Stimulated activated CD8-positive, alpha-beta memory T cell treated with anti-CD3 and anti-CD28 coated beads, Interleukin-2, amount 100 ng/mL, for 48 hours (primary cell): Measurements from ENCODE around the gene OR10G3.
"Not testable (repeated sequence)": the region's sequence is repeated elsewhere in the genome, so short reads cannot be mapped to it uniquely, and the experiment has no call there.

Source experiments
- DNase-seq, 2 donors: peaks; one replicate each; pipeline ENCODE4 v3.0.0-alpha.2; 2020; ENCODE audit warnings: low read depth in 2 of 2

OR10G3 gene, protein sequence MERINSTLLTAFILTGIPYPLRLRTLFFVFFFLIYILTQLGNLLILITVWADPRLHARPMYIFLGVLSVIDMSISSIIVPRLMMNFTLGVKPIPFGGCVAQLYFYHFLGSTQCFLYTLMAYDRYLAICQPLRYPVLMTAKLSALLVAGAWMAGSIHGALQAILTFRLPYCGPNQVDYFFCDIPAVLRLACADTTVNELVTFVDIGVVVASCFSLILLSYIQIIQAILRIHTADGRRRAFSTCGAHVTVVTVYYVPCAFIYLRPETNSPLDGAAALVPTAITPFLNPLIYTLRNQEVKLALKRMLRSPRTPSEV

DNA sequence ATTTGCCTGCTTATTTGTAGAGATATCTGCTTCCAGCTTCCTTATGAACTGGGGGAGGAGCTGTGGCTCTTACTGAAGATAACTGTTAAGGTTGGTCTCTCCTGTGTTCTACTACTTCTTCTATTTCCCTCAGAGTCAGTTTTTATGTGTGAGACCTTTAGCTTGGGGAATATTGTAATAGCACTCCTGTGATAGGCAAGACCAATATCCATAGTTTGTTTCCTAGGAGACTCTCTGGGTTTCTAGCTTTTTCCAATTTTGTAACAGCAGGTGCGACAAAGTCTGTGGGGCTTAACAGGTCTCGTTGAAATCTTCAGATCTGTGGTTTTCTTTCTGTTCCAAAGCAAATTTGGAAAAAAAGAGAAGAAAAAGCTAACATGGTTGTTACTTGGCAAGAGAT is at the start of gene OR10G3:
OR10G3 (minus strand) TSS at position 101 of the 400 bp plus-strand sequence. CDS start 9,332 bp downstream, outside the sequence.
- no peak for DNase-seq

DNA sequence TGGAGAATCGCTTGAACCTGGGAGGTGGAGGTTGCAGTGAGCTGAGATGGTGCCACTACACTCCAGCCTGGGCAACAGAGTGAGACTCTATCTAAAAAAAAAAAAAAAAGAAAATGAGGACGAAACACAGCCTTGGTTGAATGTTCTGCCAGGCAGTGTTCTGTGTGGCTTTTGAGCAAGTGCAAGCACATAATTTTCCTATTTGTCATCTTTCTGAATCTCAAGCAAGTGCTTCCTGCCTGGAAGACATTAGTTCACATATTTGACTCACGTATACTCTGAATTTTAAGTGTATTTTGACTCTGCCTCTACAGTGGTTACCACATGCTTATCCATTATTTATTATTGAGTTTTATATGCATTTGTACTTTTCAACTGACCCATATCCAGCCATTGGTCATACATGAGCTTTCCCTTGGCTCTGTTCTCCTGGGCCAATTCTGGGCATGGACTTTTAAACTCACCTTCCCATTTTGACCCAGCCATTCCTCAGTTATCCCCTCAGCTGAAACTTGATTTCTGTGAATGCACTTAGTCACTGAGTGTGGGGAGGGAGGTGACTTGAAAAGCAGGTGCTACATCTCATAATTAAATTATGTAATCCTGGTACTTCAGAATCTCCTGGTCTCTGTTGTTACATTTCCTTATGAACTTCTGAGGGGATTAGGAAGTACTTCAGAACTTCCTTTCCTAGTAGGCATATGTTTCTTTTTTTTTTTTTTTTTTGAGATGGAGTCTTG is 46.8 kb upstream of the OR10G3 start:
- DNase-seq: no peak

DNA sequence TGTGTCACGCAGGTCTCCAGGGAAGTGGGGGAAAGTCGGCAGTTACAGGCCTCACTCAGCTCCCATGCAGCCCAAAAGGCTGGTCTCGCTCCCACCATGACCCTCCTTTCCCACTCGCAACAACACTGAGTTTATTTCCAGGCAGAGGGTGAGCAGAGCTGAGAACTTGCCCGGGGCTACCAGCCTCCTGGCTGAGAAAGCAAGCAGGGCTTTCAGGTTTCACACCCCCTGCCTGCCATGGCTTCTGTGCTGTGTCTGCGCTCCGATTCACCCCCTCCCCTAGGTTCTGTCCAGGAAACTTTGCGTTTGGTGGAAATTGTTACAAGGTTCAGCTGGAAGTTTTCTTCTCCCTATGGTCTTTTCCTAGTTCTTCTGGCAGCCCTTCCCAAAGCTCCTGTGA is 37.7 kb upstream of the OR10G3 start:
- no peak for DNase-seq

DNA sequence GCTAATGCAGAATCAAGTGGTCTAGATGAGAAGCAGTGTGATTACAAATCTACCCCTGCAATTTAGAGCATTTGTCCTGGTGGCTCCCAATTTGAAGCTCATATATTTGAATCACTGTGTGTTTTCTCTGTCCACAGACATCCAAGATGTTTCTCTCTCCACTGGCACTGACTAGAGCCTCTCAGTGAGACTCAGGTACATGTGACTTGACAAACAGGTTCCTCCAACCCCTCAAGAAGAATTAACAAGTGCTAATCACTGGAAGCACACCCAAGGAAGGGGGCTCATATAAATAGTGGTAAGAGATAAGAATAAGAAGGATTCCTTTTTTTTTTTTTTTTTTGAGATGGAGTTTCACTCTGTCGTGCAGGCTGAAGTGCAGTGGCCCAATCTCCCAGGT is 34.4 kb upstream of the OR10G3 start:
- DNase-seq: no peak

DNA sequence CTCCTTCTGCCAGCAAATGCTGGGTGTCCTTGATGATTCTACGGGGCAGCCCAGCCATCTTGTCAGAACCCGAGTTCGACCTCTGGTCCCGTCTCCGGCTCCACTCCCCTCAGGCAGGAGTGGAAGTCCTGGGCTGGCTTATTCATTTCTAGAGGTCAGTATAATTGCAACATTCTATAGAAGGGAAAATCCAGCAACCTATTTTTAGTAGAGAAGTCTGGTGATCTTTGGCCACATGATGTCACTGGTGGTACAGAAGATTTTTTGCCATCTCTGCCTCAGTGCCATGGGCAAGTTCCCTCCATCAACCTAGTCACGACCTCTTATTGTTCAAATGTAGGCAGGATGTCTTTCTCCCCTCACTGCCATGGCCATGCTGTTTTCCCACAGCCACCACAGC is 32.4 kb upstream of the OR10G3 start:
- DNase-seq: no peak

DNA sequence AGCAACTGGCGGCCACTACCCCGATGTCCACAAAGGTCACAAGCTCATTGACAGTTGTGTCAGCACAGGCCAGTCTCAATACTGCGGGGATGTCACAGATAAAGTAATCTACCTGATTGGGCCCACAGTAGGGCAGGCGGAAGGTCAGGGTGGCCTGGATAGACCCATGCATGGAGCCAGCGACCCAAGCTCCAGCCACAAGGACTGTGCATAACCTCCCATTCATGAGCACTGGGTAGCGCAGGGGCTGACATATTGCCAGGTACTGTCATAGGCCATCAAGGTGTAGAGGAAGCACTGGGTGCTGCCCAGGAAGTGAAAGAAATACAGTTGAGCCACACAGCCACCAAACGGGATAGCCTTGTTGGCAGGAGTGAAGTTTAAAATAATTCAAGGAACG is 22.3 kb upstream of the OR10G3 start:
- DNase-seq: not testable (repeated sequence)

DNA sequence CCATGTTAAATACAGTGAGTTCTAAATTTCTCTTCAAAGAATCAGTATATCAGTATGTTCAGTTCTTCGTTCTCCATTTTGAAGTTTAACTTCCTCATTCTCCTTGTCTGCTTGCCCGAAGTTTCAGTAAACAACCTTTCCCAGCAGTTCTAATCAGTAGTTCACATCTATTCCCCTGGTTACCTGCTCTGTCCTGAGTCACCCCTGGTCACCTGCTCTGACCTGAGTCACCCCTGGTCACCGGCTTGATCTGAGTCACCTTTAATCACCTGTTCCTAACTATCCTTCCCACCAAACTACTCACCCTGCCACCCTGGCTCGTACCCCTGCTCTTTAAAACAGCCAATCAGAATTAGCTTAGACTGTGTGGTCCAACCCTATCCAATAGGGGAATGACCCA is 9.4 kb upstream of the OR10G3 start:
- no peak for DNase-seq

DNA sequence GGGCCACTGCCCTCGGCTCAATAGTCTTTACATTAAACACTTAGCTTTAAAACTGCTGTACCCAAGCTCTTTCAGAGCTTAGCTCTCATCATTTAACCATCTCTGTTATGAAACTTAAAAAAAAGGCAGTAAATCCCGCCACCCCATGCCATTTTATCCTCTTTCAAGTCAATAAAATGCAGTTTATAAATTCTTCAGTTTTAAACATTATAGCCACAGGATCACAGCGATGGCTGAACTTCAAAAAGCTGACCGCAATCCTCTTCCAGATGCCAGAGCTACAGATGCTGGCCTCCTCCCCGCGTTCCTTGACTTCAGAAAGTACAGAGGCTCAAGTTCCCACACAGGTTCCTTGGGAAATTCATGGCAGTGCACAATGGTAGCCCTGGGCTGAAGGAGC is 4.2 kb downstream of the OR10G3 start:
- no peak for DNase-seq

DNA sequence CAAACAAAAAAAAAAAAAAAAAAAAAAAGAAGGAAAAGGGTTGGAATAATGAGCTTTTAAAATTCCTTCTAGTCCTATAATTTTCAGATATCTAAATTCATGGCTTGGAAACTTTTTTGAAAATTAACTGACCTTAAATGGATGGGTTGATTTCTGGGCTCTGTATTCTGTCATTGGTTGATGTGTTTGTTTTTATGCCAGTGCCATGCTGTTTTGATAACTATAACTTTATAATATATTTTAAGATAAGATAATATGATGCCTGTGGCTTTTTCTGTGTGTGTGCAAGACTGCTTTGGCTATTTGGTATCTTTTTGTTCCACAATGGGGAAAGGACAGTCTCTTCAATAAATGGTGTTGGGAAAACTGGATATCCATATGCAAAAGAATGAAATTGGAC is 7.3 kb downstream of the OR10G3 start:
- DNase-seq: no peak

DNA sequence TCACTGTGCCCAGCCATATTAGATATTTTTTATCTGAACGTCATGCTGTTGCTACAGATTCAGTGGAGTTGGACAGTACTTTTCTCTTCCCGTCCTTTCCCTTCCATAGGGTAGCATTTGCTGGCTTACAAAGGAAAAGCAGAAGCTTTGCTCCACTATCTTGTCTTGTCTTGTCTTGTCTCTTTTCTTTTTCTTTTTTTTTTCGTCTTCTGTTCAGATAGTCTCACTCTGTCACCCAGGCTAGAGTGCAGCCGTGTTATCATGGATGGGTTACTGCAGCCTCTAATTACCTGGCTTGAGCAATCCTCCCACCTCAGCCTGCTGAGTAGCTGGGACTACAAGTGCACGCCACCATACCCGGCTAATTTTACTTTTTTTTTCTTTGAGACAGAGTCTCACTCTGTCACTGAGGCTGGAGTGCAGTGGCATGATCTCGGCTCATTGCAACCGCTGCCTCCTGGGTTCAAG is 21.1 kb downstream of the OR10G3 start:
- no peak for DNase-seq

DNA sequence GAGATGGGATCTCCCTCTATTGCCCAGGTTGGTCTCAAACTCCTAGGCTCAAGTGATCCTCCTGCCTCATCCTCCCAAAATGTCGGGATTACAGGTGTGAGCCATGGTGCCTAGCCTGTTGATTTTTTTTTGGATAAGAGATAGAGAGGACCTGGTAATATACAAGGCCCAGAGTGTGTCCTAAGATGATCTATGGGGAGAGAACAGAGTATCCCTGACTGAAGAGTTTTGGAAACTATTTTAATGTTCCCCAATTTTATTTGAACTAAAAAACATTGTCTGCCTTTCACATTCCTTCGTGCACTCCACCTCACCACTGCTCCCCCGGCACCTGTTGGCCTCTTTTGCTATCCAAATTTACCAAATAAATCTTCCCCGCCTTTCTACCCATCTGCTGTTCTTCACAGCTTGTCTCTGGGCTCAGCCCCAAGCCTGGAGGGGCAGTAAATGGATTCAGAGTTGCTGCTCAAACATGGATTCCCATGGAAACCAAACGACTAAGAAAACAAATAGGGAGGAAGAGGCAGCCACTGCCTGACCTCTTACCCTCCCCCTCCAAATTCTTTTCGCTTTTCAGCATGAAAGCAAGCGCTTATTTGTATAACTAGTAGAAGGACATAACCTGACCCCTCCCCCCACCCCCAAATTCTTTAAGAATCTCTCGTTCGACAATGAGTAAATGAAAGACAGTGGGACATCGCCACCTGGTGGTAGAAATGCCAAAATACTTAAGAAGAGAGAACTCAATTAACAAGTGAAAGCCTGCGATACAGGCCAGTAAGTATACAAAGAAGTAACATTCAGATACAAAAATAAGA is 22.6 kb downstream of the OR10G3 start:
- DNase-seq: peak; percentile 40

DNA sequence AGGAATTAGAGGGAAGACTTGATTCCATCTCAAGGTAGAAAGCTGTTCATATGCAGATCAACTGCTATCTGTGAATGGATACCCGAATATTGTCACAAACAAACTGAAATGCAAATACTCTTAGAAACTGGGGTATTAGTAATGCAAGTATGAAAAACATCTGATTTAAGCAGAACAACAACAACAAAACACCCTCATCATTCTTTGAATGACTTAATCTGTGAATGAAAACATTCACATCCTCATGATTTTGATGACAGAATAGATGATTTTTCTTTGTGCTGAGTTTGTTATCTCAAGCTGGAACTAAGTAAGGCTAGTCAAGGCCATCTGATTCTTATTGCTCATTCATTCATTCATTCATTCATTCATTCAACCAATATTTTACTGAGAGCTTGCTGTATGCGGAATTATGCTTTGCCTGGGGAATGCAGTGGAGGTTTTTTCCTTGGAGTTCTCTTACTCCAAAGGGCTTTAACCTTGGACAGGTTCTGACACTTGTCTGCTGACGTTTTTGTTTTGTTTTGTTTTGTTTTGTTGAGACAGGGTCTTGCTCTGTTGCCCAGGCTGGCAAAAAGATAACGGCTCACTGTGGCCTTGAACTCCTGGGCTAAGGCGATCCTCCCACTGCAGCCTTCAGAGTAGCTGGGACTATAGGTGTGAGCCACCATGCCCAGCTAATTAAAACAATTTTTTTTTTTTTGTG is 23.3 kb downstream of the OR10G3 start:
- no peak for DNase-seq

DNA sequence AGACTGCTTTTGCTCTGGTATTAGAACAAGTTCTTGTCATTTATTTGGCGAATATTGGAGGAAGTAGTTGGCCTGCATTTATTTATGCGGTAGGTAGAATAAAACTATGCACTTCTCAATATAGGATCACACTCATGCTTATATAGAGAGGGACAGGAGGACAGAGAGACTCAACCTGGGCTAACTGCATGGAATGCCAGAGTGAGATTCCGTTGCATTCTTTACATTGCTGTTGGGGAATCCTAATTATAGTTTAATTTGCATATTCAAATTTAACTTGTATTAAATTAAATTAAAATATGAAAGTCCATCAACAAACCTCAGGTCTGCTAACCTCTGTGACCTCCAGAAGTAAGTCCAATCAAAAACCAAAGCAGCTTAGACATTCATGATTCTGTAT is 26.6 kb downstream of the OR10G3 start:
- no peak for DNase-seq

DNA sequence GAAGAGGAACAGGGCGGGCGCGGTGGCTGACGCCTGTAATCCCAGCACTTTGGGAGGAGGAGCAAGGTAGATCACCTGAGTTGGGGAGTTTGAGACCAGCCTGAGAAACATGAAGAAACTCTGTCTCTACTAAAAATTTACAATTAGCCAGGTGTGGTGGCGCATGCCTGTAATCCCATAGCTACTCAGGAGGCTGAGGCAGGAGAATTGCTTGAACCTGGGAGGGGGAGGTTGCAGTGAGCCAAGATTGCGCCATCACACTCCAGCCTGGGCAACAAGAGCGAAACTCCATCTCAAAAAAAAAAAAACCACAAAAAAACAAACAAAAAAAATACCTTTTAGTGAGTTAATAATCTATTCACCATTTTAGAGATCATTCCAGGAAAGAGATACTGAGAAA is 35.3 kb downstream of the OR10G3 start:
- not testable (repeated sequence) for DNase-seq

DNA sequence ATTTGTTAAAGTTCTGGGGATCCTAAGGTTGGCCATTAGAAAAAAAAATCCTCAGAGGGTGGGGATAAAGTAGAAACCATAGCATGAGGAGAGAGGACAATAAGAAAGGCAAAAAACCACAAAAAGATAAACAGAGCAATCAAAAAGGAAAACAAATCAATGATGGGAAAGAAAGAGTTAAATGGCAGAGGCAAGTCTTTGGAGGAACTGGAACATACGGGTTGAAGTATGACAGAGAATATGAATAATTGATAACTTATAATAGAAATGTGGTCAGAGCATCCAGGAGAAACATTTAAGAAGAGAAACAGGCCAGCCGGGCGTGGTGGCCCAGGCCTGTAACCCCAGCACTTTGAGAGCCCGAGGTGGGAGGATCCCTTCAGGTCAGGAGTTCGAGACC is 35.9 kb downstream of the OR10G3 start:
- DNase-seq: no peak

DNA sequence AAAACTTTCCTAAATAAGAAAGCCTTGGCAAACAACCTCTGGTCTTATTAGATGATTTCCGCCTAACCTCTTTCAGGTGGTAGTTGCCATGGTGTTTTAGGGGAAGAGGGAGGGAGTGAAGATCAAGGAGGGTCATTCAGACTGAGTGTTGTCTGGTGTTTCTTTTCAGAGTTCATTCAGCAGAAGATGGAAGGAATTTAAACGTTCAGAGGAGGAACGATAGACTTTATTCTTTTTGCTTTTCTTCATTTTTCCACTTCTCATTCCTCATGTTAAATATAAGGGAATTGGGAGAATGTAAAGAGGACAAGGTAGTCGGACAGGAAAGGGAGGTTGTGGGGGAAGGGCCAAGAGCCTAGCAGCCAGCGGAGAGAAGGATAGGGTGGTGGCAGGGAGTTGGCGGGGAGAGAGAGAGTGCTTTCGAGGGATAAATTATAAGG is 36.3 kb downstream of the OR10G3 start:
- DNase-seq: no peak

DNA sequence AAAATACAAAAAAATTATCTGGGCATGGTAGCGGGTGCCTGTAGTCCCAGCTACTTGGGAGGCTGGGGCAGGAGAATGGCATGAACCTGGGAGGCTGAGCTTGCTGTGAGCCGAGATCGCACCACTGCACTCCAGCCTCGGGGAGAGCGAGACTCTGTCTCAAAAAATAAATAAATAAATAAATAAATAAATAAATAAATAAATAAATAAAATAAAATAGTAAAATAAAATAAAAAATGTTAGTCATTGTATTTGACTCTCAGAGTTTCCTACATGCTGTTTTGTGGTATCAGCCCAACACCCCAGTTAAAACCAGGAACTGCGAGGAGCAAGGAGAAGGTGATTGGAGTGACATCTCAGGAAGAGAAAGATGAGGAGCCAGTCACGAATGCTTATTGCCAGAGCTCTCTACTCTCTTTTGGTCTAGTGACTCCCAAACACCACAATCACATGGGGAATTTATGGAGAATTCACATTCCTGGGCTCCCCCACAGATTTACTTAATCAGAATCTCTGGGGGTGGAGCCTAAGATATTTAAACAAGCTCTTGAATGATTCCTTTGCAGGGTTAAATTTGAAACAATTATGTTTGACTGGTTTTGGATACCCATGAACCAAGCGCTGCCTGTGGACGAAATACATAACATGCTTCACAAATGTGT is 38.3 kb downstream of the OR10G3 start:
- no peak for DNase-seq

DNA sequence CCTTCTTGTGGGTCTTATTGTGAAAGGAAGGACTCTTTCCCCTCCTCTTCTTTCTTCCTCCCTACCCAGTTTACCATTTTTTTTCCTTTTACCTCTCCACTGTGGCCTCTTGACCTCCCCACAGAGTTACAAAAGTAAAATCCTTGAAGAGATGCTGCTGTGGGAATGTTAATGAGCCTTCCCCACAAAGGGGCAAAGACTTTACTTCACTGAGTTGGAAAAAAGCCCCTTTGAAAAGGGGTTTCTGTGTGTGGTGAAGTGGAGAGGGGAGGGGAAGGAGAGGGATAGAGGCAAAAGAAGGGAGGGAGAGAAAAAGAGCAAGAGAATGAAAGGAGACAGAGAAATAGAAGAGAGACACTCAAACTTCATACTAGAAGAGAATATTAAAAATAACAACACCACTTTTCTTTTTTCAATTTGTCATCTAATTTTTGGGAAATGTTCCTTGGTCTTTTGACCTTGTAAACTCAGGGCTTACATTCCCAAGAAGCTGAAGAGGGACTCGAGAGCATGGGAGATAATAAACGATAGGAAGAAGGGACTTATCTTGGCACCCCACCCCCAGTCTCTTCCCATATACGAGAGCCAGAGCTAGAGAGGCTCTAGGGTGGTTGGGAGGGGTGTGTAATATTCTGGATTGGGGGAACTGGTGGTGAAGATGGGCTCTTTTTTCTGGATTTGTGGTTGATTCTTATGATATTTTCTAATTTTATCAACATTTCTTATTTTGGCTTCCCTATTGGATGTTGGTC is 40.5 kb downstream of the OR10G3 start:
- no peak for DNase-seq

DNA sequence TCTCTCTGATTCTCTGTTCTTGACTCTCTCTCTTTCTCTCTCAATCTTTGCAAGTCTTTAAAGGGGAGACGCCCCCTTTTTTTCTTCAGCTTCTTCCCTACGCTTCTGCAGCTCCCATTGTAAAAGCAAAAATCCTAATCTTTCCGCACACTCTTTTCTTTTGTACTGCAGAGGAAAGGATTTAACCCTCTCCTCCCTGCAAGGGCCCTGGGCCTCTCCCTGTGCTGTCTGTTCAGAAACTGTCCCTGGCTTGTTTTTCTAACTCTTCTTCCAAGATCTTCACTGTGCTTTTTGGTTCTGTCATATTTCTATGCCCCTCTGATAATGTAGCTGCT is 42.8 kb downstream of the OR10G3 start:
- DNase-seq: no peak

DNA sequence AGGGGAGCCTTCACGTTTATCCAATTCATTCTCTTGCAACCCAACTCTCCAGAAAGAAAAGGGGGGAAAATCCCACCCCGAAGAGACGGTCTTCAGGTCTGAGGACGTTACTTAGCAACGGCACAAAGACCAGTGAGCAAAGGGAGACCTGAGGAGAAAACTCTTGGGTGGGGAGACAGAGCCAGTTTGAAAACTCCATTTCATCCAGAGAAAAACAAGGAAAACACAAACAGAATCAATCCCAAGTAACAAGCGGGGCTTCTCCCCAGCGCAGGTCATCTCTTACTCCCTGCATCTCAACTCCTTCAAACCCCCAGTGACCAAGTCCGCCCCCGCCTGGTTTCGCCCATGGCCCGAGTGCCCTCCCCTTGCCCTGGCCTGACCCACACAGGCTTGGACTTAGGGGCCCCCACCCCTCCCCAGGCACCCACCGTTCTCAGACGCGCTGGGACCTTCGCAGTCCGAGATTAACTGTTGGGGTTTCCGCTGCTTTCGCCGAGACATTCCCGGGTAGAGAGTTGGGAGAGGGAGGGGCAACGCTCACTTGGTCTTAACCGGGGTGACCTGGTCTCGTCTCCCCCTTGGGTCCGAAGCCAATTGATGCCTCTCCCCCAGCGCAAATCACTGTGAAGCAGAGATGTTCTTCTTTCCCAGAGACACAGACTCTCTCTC is 43.3 kb downstream of the OR10G3 start:
- DNase-seq: no peak
